HS-5 (cell line): ENCODE results near the gene SRMS.
"Not testable (repeated sequence)": the region's sequence is repeated elsewhere in the genome, so short reads cannot be mapped to it uniquely, and the experiment has no call there.

Source experiments
- DNase-seq: peaks from one replicate; pipeline ENCODE4 v3.0.0-alpha.2; 2012; ENCODE audit warnings: low read depth

SRMS gene

DNA sequence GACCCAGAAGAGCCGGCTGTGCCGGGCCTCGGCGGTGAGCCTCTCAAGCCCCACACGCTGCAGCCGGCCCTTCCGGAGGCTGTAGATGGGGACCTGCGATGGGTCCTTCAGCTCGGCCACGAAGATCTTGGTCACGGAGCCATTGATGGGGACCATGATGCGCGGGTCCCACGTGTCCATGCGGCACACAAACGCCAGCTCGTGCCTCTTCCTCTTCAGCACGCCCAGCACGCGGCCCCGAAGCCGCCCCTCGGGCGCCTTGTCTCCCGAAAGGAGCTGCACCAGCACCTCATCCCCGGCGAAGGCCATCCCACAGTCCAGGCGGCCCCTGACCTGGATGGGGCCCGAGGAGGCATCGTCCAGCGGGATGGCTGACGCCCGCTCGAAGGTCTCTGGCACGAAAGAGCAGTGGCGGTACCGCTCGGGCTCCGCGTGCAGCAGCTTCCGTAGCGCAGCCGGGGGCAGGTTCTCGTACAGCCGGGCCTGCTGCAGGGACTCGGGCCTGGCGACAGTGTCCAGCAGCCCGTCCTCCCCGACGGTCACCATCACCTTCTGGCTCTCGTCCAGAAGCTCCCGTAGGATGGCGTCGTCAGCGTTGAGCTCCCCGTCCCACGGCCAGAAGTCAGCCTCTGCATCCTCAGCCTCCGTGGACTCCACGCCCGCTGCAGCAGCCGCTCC lies 17.6 kb upstream of the SRMS start:
- DNase-seq, result no peak

DNA sequence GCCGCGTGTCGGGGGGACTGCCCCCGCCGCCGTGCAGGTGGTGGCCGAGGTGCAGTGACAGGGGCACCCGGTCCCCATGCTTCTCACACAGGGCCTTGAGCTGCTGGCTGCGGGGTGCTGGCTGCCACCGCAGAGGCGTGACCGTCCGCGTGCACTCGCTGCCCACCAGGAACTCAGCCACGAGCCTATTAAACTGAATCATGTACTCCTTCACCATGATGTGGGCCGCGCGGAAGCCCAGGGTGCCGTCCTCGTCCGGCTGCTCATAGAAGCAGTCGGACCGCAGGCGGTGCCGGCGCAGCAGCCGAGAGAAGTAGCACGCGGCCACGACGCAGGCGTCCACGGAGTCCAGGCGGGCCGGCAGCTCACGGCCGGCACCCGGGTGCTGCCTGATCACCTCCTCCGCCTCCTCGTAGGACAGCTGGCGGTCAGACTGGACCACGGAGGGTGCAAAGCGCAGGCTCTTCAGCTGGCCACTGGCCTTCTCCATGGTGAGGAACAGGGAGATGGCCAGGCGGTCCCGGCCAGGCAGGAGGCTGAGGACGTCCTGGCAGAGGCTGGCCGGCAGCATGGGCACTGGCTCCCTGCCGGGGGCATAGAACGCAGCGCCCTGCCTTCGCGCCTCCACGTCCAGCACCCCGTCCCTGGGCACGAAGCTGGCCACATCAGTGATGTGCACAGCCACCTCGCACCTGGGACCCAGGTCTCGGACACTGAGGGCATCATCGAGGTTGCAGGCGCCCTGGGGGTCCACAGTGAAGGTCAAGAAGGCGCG lies 16.7 kb upstream of the SRMS start:
- DNase-seq, result no peak

DNA sequence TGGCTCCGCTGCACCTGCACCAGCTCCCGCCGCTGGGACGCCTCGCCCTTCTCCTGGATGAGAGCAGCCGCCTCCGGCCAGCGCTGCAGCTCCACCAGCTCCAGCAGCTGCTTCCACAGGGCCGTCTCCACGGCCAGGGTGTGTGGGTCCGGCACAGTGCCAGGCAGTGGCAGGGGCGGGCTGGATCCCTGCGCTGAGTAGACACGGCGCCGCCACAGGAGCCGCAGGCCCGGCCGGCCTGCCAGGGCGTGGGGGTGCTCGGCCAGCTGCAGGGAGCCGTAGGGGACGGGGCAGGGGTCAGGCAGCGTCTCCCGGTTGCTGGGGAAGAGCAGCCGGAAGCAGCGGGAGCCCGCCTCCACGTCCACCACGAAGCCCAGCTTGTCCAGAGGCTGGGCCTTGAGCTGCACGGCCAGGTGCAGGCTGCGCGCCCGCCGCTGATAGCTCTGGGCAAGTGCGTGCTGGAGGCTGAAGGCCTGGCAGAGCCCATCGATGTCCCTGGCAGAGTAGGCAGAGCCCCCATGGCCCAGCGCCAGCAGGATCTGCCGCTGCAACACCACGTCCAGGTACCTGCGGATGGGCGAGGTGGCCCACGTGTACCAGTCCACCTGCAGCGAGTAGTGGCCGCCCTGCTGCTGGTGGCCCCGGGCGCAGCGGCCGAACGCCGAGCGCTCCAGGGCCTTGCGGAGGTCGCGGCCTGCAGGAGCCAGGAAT lies 15.8 kb upstream of the SRMS start:
- DNase-seq, result no peak

DNA sequence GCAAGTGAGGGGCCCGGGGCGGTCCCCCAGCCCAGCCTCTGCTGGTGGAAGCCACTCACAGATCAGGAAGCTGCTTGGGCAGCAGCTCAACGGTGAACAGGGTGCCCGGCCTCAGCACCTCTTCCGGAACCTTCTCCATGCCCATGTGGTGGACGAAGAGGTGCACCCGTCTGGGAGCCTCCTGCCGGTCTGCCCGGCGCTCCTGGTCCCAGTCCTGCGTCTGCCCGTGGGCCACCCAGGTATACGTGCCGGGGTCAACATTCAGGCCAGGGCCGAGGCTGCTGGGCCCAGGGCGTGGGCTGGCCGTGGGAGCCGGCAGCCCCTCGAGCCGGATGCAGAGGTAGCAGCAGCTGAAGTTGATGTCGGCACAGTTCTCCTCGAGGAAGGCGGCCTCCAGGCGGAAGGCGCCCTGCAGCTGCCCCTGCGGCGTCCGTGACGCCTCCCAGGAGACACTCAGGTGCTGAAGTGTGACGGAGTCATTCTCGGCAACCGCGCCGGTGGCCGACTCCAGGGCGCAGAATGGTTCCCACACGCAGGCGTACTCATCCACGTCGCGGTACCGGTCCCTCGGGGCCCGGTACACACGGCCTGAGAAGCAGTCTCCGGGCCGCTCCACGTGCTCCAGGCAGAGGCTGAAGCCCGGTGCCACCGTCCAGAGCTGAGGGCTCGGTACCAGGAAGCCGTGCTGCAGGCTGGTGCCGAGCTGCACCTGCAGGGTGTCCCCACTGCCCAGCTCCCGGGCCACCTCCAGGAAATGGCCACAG lies 15.1 kb upstream of the SRMS start:
- DNase-seq, result no peak

DNA sequence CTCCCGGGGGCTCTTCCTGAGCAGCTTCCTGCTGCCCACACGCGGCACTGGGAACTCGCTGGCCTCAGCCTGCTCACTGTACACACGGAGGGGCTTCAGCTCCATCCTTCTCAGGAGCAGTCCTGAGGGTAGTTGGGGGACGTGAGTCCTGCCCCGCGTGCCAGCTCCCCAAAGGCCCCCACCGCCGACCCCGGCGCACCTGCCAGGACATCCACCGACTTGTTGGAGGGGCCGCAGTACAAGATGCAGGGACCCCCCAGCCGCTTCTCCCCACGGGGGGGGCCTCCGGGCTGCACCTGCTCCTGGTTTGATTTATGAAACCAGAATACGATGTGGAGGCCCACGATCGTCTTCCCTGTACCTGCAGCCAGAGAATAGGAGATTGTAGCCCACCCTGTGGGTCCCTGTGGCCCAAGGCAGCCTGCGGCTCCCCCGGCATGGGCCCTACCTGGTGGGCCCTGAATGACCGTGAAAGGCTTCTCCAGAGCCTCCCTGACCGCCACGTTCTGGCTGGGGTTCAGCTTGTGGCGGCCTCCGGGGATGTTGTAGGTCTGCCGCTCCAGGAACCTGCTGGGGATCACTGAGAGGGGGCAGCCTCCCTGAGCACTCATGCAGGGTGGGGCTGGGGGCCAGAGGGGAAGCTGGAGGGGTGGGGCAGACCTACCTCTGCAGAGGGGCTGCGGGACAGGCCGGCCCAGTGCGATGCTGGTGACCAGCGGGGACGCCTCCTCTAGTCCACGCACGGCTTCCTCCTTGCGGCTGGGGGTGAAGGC lies 14.3 kb upstream of the SRMS start:
- no peak for DNase-seq

DNA sequence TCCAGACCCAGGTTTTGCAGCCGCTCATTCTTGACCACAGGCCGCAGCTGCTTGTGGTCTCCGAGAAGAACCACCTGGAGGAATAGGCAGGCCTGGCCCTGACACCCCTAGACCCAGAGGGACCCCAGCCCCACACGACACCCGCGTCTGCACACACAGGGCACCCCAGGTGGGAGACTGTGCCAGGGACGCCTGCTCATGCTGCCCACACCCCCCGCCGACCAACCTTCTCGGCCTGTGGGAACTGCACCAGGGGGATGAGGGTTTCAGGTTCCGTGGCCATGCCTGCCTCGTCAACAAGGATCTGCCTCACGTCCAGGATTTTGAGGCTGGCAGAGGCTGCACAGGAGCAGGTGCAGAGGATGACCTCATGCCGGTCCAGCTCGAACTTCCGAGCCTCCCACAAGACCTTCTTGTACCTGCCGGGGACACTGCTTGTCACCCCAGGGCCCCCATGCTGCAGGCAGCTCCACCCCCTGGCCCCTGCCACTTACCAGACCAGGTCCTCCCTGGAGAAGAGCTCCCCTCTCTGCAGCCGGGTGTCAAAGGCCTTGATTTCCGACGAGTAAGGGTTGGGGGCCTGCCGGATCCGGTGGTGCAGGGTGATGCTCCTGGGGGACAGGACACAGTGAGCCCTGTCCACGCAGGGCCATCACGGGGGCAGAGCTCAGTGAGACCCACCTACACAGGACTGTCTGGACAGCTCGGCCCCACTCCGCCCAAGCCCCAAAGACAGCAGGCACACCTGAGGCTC lies 13.5 kb upstream of the SRMS start:
- no peak for DNase-seq

DNA sequence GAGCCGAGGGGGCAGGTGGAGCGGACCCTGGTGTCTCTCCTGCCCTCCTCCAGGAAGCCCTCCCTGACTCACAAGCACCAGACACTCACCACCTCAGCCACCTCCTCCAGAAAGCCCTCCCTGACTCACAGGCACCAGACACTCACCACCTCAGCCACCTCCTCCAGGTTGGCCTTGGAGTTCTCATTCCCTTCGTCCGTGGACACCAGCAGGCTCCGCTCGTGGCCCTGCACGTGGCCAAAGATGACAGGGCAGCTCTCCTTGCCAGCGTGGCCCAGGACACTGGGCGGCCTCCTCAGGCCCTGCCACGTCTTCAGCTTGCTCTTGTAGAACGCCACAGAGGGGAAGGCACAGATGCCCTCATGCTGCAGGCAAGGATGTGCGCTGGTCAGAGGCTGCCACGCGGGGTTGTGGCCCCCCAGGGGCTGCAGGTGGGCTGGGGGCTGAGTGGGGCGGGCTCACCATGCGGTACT lies 12.8 kb upstream of the SRMS start:
- DNase-seq, result no peak

DNA sequence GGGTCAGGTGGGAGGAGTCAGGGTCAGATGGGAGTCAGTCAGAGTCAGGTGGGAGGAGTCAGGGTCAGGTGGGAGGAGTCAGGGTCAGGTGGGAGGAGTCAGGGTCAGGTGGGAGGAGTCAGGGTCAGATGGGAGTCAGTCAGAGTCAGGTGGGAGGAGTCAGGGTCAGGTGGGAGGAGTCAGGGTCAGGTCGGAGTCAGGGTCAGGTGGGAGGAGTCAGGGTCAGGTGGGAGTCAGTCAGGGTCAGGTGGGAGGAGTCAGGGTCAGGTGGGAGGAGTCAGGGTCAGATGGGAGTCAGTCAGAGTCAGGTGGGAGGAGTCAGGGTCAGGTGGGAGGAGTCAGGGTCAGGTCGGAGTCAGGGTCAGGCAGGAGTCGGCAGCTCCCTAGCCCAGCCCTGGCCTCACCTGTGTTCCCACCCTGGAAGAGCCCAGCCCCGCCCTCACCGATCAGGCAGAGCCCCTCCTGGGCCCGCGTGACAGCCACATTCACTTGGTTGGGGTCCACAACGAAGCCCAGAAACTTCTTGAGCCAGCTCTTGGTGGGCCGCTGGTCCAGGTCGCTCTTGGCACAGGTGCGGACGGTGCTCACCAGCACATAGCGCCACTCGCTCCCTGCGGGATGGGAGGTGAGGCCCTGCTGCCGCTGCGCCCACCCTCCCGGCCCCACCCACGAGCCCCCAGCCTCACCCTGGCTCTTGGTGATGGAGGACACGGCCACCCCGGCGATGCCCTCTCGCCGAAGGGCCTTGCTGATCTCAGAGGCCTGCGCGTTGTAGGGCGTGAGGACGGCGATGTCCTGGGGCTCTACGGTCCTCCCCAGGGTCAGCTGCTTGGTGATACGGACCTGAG lies 12.2 kb upstream of the SRMS start:
- not testable (repeated sequence) for DNase-seq

DNA sequence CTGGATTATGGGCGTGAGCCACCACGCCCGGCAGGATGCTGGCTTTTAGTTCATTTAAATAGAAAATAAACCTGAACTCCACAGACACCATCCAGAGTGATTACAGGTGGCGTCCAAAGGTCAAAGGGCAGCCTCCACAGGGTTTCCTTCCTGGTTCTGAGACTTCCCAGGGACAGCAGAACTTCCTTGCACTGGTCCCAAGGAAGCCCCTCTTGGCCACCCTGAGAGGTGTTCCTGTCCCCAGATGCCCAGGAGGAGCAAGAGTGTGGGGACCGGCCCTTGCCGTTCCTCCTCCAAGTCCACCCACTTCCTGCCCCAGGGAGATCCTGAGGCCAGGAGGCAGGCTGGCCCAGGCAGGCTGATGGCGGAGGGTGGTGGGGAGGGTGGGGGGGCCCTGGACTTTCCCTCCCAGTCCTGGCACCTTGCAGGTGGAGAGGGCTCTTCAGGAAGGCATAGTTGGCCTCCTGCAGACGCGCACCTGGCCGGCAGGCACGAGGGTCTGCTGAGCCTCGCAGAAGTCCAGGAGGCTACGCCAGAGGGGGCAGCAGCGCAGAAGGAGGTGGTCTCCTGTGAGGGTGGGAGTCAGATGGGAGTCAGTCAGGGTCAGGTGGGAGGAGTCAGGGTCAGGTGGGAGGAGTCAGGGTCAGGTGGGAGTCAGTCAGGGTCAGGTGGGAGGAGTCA lies 11.4 kb upstream of the SRMS start:
- no peak for DNase-seq

DNA sequence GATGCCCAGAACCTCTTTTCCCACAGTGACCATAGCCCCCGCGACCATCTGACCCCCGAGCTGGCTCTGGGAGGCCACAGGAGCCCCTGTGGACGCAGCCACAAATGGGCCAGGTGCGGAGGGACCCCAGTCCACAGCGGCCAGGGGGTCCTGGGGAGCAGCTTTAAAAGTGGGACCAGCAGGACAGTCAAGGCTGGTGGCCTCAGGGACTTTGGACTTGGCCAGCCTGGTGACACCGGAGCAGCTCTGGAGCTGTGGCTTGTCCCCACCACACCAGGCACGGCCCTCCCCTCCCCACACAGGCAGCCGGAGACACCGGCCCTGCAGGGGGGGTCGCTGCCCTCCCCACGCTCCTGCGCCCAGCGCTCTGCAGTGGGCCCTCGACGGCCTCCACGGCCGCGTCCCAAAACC lies 9.9 kb upstream of the SRMS start:
- DNase-seq, result no peak

DNA sequence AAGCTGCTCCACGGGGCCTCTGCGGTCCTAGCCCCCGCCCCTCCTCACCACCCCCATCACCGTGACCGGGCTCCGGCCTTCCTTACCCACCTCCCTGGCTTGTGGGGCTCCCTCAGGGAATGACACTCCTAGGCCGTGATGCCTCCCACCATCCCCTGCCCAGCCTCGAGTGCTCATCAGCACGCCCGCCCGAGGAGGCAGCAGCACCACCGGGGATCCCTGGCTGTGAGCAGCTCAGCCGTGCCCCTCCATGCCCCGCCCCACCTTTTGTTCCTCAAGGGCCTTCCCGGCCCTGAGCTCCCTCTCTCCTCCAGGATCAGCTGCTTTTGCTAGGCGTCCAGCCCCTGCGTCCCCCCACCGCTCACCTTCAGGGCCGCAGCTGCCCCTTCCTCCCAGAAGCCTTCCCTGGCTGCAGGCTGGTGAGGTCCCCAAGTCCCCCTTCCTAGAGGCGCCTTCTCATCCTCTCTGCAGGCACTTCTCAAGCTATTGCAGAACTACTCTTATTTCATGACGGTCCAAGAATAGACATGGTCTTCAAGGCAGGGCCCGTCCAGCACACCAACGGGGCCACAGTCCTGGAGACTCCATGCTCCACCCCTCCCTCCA lies 9.4 kb upstream of the SRMS start:
- no peak for DNase-seq

DNA sequence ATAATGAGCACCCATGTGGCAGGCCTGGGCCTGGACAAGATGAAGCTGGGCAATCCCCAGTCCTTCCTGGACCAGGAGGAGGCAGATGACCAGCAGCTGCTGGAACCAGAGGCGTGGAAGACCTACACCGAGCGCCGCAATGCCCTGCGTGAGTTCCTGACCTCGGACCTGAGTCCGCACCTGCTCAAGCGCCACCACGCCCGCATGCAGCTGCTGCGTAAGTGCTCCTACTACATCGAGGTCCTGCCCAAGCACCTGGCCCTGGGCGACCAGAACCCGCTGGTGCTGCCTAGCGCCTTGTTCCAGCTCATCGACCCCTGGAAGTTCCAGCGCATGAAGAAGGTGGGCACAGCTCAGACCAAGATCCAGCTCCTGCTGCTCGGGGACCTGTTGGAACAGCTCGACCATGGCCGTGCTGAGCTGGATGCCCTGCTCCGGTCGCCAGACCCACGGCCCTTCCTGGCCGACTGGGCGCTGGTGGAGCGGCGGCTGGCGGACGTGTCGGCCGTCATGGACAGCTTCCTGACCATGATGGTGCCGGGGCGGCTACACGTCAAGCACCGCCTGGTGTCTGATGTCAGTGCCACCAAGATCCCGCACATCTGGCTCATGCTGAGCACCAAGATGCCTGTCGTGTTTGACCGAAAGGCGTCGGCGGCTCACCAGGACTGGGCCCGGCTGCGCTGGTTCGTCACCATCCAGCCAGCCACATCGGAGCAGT lies 8.3 kb upstream of the SRMS start:
- DNase-seq, result no peak

DNA sequence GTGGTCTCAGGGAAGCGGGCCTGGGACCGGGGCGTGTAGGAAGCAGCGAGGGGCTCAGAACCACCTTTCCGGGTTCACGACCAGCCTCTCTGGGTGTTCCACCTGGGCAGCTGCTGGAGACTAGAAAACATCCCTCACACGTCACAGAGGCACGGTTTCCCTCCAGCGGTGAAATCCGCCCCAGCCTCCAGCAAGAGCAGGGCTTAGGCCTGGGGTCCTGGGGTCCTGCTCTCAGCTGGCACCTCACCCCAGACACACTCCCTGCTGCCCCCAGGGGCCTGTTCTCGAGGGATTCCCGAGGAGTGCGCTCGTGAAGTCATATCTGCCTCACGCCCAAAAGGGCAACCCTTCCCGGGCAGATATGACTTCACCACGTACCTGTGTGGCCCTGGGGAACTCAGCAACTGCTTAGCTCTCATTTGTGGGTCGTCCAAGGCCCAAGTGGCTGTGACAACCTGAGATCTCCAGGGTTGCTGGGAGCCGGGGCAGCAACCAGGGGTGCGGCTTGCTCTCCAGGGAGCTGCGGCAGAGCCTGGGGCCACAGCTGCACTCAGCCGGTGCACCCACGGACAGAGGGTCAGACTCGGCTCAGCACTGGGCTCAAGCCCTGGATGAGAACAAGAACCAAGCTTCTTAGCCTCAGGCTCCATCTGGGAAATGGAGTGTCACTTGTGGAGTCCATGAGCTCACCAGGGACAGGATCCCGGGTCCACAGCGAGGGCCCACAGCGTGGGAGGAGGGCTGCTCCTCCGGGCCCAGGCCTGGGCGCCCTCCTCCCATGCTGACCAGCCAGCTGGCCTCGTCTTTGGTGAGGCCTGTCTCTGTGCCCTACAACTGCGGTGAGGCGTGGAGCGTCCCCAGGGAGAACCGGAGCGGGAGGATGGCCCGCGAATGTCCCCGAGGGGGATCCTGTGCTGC lies 7.1 kb upstream of the SRMS start:
- DNase-seq, result no peak

DNA sequence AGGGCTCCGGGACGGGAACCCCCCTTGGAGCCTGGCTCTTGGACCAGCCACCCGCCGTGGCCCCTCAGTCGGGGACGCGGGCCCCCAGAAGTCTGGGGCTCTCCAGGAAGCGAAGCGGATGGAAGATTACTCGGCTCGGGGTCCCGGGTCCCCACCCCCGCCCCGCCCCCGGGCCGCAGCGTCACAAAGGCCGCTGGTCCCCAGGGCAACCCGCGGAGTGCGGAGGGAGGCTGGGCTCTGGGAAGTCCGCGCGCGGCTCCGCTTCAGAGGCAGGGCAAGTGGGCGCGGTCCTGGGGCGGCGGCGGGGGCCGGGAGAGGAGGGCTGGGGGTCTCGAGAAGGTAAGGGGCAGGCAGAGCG lies 6.4 kb upstream of the SRMS start, which contains the start of gene FNDC11:
FNDC11 (plus strand) TSS at position 227 of the 358 bp plus-strand sequence. CDS start 1,505 bp downstream, outside the sequence.
- DNase-seq, result no peak

DNA sequence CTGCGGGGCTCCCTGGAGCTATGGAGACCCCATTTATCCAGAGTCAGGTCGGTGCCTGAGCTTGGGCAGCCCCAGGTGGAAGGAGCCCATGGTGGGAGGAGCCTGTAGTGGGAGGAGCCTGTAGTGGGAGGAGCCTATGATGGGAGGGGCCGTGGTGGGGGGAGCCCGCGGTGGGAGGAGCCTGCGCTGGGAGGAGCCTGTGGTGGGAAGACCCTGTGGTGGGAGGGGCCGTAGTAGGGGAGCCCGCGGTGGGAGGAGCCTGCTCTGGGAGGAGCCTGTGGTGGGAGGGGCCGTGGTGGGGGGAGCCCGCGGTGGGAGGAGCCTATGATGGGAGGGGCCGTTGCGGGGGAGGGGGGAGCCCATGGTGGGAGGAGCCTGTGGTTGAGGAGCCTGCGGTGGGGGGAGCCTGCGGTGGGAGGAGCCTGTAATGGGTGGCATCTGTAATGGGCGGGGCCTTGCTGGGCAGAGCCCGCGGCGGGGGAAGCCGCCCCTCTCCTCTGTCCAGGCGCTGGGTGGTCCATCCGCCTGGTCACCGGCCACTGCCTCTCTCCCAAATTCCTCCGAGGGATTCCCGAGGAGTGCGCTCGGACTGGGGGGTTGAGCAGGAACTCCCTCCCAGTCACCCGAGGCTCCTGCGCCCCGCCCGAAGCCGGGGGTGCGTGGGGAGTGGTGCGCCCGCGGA lies 5.8 kb upstream of the SRMS start:
- DNase-seq, result no peak
